Adrenal gland (tissue), 5 donors: Measurements from ENCODE around the gene MMP17.

Experiments
- POLR2A ChIP-seq, 2 donors: fragments of 450-650 bp; IDR thresholded peaks; one replicate each; pipeline ENCODE4 v1.6.1; 2017; ENCODE audit warnings: antibody characterized with exemption in 2 of 2, mild to moderate bottlenecking in 2 of 2, moderate library complexity in 1 of 2
- TF ChIP-seq, protein P1 (sequence below), 6 experiments: fragments of 450-650 bp in 4 of 6; fragments of 200-600 bp in 2 of 6; sonication (generic) in 1 of 6; IDR thresholded peaks; 1 replicate in 5 of 6; 2 replicates in 1 of 6; pipeline versions ENCODE4 v1.5.1 to v1.8.0; 2016 to 2021; ENCODE audit warnings: antibody characterized with exemption in 6 of 6, mild to moderate bottlenecking in 2 of 6, moderate library complexity in 1 of 6
- donor health status: DM: no; HTN: no; CAD: no.

DNA sequence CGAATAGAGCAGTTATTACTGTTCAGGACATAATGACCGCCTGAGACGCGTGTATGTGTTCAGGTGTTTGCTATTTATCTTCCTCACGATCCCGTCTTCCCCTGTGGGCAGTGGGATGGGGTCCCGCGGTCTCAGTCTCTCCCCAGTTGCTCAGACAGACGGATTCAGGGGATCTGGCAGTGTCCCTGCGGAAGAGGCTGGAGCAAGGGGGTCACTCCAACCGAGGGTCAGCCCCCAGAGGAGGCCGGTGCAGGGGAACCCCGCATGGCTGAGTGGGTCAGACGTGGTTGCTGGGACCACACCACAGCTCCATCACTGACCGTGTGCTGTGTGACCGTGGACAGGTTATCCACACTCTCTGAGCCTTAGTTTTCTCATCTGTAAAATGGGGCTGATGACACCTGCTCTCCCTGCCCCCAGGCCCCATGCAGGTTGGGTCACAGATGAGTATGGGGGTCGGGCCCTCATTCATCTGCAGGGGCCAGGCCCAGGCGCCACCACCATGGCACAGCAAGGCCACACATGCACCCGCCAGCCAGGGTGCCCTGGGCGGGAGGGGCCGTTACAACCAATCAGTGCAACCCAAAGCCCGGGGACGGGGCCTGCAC lies 5.2 kb downstream of the MMP17 start:
- TF ChIP-seq, protein P1, sequence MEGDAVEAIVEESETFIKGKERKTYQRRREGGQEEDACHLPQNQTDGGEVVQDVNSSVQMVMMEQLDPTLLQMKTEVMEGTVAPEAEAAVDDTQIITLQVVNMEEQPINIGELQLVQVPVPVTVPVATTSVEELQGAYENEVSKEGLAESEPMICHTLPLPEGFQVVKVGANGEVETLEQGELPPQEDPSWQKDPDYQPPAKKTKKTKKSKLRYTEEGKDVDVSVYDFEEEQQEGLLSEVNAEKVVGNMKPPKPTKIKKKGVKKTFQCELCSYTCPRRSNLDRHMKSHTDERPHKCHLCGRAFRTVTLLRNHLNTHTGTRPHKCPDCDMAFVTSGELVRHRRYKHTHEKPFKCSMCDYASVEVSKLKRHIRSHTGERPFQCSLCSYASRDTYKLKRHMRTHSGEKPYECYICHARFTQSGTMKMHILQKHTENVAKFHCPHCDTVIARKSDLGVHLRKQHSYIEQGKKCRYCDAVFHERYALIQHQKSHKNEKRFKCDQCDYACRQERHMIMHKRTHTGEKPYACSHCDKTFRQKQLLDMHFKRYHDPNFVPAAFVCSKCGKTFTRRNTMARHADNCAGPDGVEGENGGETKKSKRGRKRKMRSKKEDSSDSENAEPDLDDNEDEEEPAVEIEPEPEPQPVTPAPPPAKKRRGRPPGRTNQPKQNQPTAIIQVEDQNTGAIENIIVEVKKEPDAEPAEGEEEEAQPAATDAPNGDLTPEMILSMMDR (IDR thresholded peaks at IDR 0.05), result peak in 1 of 6 experiments; percentile 6
- no peak for TF ChIP-seq POLR2A (IDR thresholded peaks at IDR 0.05)
